H1 (cell line): Measurements from ENCODE around the gene OASL. TPM values are rescaled to one million over a fixed set of nuclear protein-coding genes. Genes with fewer than 3 reads are reported as not detected.

Experiments
- CTCF ChIA-PET: fragments of 300-600 bp; sonication (Branson Sonifier 250); formaldehyde crosslinking; loops from one replicate; lab custom pipeline; 2021; ENCODE audit not compliant: partially characterized antibody; lab: Charles Lee
- POLR2A ChIA-PET: fragments of 300-600 bp; sonication (Branson Sonifier 250); formaldehyde crosslinking; loops from one replicate; lab custom pipeline; 2021; ENCODE audit warnings: inconsistent platforms; ENCODE audit not compliant: partially characterized antibody; lab: Charles Lee
- DNase-seq, 2 experiments: peaks; one replicate each; pipeline versions ENCODE4 v3.0.0 to v3.0.0-alpha.2; 2010 to 2022; ENCODE audit warnings: low spot score in 2 of 2, low read depth in 1 of 2, mixed read lengths in 1 of 2
- FAIRE-seq: peaks from 2 replicates; lab custom pipeline; 2011; peaks lifted over from hg19 to GRCh38; lab: Jason Lieb, UNC
- H2AFZ ChIP-seq: 2 replicates; pipeline ENCODE4 v1.8.1; 2012; ENCODE audit warnings: low read length, inconsistent platforms
- H2AK5ac ChIP-seq: 2 replicates; pipeline ENCODE4 v1.6.1; 2013; ENCODE audit warnings: low read depth, low read length
- H2BK120ac ChIP-seq: replicated peaks from 2 replicates; pipeline ENCODE3; 2013; ENCODE audit warnings: low read depth, low read length, inconsistent platforms
- H2BK12ac ChIP-seq: 2 replicates; pipeline ENCODE4 v1.6.1; 2013; ENCODE audit warnings: low read depth, low read length
- H2BK15ac ChIP-seq: 2 replicates; pipeline ENCODE4 v1.6.1; 2013; ENCODE audit warnings: low read length
- H2BK20ac ChIP-seq: 2 replicates; pipeline ENCODE4 v1.6.1; 2013; ENCODE audit warnings: low read length
- H2BK5ac ChIP-seq: 2 replicates; pipeline ENCODE4 v1.6.1; 2013; ENCODE audit warnings: low read depth, low read length
- H3K14ac ChIP-seq: 2 replicates; pipeline ENCODE4 v1.6.1; 2013; ENCODE audit warnings: inconsistent platforms; ENCODE audit not compliant: insufficient read length
- H3K18ac ChIP-seq: 2 replicates; pipeline ENCODE4 v1.6.1; 2013; ENCODE audit warnings: low read length; ENCODE audit errors: extremely low read depth
- H3K23ac ChIP-seq: 2 replicates; pipeline ENCODE4 v1.6.1; 2013; ENCODE audit warnings: inconsistent platforms; ENCODE audit not compliant: insufficient read length
- H3K23me2 ChIP-seq: 2 replicates; pipeline ENCODE4 v1.6.1; 2013; ENCODE audit warnings: low read depth, low read length
- H3K27ac ChIP-seq: 2 replicates; pipeline ENCODE4 v1.6.1; 2011; ENCODE audit warnings: low read depth, low read length, inconsistent platforms
- H3K27me3 ChIP-seq, 4 experiments: replicated peaks in 1 of 4; 1 replicate in 1 of 4; 2 replicates in 3 of 4; pipeline versions ENCODE4 v1.6.1 to v1.8.1; 2011 to 2013; ENCODE audit warnings: low read length in 3 of 4, mild to moderate bottlenecking in 3 of 4, inconsistent platforms in 2 of 4, mixed read lengths in 2 of 4, moderate library complexity in 1 of 4; ENCODE audit not compliant: control insufficient read depth in 3 of 4, insufficient read depth in 3 of 4; ENCODE audit errors: extremely low read depth in 1 of 4
- H3K36me3 ChIP-seq, 4 experiments: 2 replicates each; pipeline versions ENCODE4 v1.6.1 to v1.8.1; 2011 to 2013; ENCODE audit warnings: mild to moderate bottlenecking in 4 of 4, low read length in 3 of 4, moderate library complexity in 2 of 4, control low read depth in 1 of 4, inconsistent platforms in 1 of 4; ENCODE audit not compliant: insufficient read depth in 4 of 4, control insufficient read depth in 2 of 4
- H3K4ac ChIP-seq: replicated peaks from 2 replicates; pipeline ENCODE3; 2013; ENCODE audit warnings: low read length, low read depth, mixed read lengths, inconsistent platforms; ENCODE audit not compliant: insufficient read length
- H3K4me1 ChIP-seq, 4 experiments: replicated peaks in 1 of 4; 1 replicate in 1 of 4; 2 replicates in 3 of 4; pipeline versions ENCODE4 v1.6.1 to v1.8.1; 2011 to 2013; ENCODE audit warnings: low read length in 3 of 4, inconsistent platforms in 2 of 4, mixed read lengths in 1 of 4; ENCODE audit not compliant: insufficient read depth in 4 of 4, control insufficient read depth in 3 of 4
- H3K4me2 ChIP-seq, 2 experiments: 2 replicates each; pipeline versions ENCODE4 v1.6.1 to v1.8.1; 2011 to 2013; ENCODE audit warnings: low read depth in 2 of 2, low read length in 2 of 2, control low read depth in 1 of 2, inconsistent platforms in 1 of 2, mild to moderate bottlenecking in 1 of 2; ENCODE audit not compliant: insufficient read depth in 1 of 2
- H3K4me3 ChIP-seq, 4 experiments: fragments of 200-600, 300-600 bp in 1 of 4; sonication (generic), shearing (Covaris generic), sonication (Bioruptor Twin) in 1 of 4; 2 replicates each; pipeline versions ENCODE4 v1.5.1 to v1.8.1; 2011 to 2016; ENCODE audit warnings: low read length in 4 of 4, low read depth in 3 of 4, control low read depth in 2 of 4, inconsistent platforms in 2 of 4, mild to moderate bottlenecking in 2 of 4, mixed read lengths in 1 of 4, moderate library complexity in 1 of 4; ENCODE audit not compliant: insufficient read depth in 2 of 4; ENCODE audit errors: extremely low read depth in 1 of 4
- H3K56ac ChIP-seq: replicated peaks from 2 replicates; pipeline ENCODE3; 2013; ENCODE audit warnings: low read depth, mild to moderate bottlenecking, mixed read lengths, low read length, inconsistent platforms; ENCODE audit not compliant: insufficient read length
- H3K79me1 ChIP-seq: 2 replicates; pipeline ENCODE4 v1.6.1; 2013; ENCODE audit warnings: low read depth, low read length, control low read depth
- H3K79me2 ChIP-seq, 2 experiments: 2 replicates each; pipeline versions ENCODE4 v1.6.1 to v1.8.1; 2012 to 2013; ENCODE audit warnings: low read length in 2 of 2, mild to moderate bottlenecking in 2 of 2, inconsistent platforms in 1 of 2; ENCODE audit not compliant: insufficient read depth in 2 of 2, control insufficient read depth in 1 of 2
- H3K9ac ChIP-seq, 4 experiments: replicated peaks in 1 of 4; 1 replicate in 1 of 4; 2 replicates in 3 of 4; pipeline versions ENCODE4 v1.6.1 to v1.8.1; 2011 to 2013; ENCODE audit warnings: low read depth in 3 of 4, low read length in 3 of 4, control low read depth in 2 of 4, mild to moderate bottlenecking in 2 of 4, moderate library complexity in 2 of 4, inconsistent platforms in 1 of 4; ENCODE audit errors: extremely low read depth in 1 of 4
- H3K9me3 ChIP-seq, 2 experiments: 2 replicates each; pipeline versions ENCODE4 v1.6.1 to v1.8.1; 2012 to 2013; ENCODE audit warnings: mild to moderate bottlenecking in 2 of 2, moderate library complexity in 2 of 2, control low read depth in 1 of 2, inconsistent platforms in 1 of 2, low read depth in 1 of 2, low read length in 1 of 2, mixed read lengths in 1 of 2; ENCODE audit not compliant: insufficient read depth in 2 of 2
- H4K20me1 ChIP-seq, 2 experiments: replicated peaks in 1 of 2; 2 replicates each; pipeline versions ENCODE3 to v1.8.1; 2011 to 2013; ENCODE audit warnings: inconsistent platforms in 2 of 2, low read length in 2 of 2, mild to moderate bottlenecking in 1 of 2; ENCODE audit not compliant: insufficient read depth in 2 of 2, control insufficient read depth in 1 of 2
- H4K5ac ChIP-seq: 2 replicates; pipeline ENCODE4 v1.6.1; 2013; ENCODE audit warnings: low read length, low read depth, mixed read lengths, inconsistent platforms; ENCODE audit not compliant: insufficient read length
- H4K8ac ChIP-seq: 2 replicates; pipeline ENCODE4 v1.8.0; 2013; ENCODE audit warnings: mild to moderate bottlenecking, moderate library complexity, low read length, inconsistent platforms; ENCODE audit not compliant: insufficient read depth; ENCODE audit errors: extremely low read depth
- H4K91ac ChIP-seq: replicated peaks from 2 replicates; pipeline ENCODE3; 2013; ENCODE audit warnings: low read length, mixed read lengths, inconsistent platforms; ENCODE audit not compliant: insufficient read length
- BACH1 ChIP-seq: IDR thresholded peaks from 2 replicates; pipeline ENCODE4 v1.6.1; 2012; ENCODE audit warnings: low read length, improper control_type of control experiment
- CBX8 ChIP-seq: fragments of 300-800, 300-1000 bp; sonication (generic); IDR thresholded peaks from 2 replicates; pipeline ENCODE4 v1.7.1; 2016; ENCODE audit warnings: low read depth, low read length, borderline replicate concordance
- CEBPB ChIP-seq: IDR thresholded peaks from 2 replicates; pipeline ENCODE4 v1.6.1; 2012; ENCODE audit warnings: low read depth, low read length
- CTBP2 ChIP-seq: IDR thresholded peaks from 2 replicates; pipeline ENCODE4 v1.7.0; 2011; ENCODE audit warnings: borderline replicate concordance, mild to moderate bottlenecking, moderate library complexity, mixed read lengths, low read length; ENCODE audit not compliant: insufficient read depth, insufficient read length
- FOSL1 ChIP-seq: IDR thresholded peaks from 2 replicates; pipeline ENCODE4 v1.6.1; 2011; ENCODE audit warnings: mild to moderate bottlenecking, low read depth, low read length, moderate library complexity; ENCODE audit not compliant: insufficient read depth
- HDAC2 ChIP-seq, 2 experiments: fragments of 300-600 bp in 1 of 2; sonication (generic) in 1 of 2; IDR thresholded peaks; 2 replicates each; pipeline ENCODE4 v1.6.1; 2011 to 2012; ENCODE audit warnings: low read depth in 2 of 2, low read length in 2 of 2, mild to moderate bottlenecking in 2 of 2, moderate library complexity in 2 of 2, borderline replicate concordance in 1 of 2, inconsistent platforms in 1 of 2
- JUND ChIP-seq: IDR thresholded peaks from 2 replicates; pipeline ENCODE4 v1.6.1; 2011; ENCODE audit warnings: mild to moderate bottlenecking, improper control_type of control experiment, low read length
- KDM1A ChIP-seq: fragments of 200-600, 300-600 bp; sonication (generic); IDR thresholded peaks from 2 replicates; pipeline ENCODE4 v1.7.1; 2016; ENCODE audit warnings: mild to moderate bottlenecking, low read length, borderline replicate concordance
- NRF1 ChIP-seq: IDR thresholded peaks from 2 replicates; pipeline ENCODE4 v1.6.1; 2011; ENCODE audit warnings: mild to moderate bottlenecking, low read depth, low read length, improper control_type of control experiment
- RFX5 ChIP-seq: IDR thresholded peaks from 2 replicates; pipeline ENCODE4 v1.6.1; 2011; ENCODE audit warnings: low read depth, low read length, improper control_type of control experiment, borderline replicate concordance
- RXRA ChIP-seq: IDR thresholded peaks from 2 replicates; pipeline ENCODE4 v1.6.1; 2011; ENCODE audit warnings: low read depth, mild to moderate bottlenecking, low read length, moderate library complexity; ENCODE audit not compliant: insufficient read depth
- SIX5 ChIP-seq: IDR thresholded peaks from 2 replicates; pipeline ENCODE4 v1.6.1; 2011; ENCODE audit warnings: mild to moderate bottlenecking, low read depth, low read length
- SP2 ChIP-seq: IDR thresholded peaks from 2 replicates; pipeline ENCODE4 v1.6.1; 2012; ENCODE audit warnings: mild to moderate bottlenecking, low read length, inconsistent platforms
- TAF7 ChIP-seq: optimal IDR thresholded peaks from 2 replicates; pipeline ENCODE3; 2011; ENCODE audit warnings: low read depth, mild to moderate bottlenecking, inconsistent platforms, low read length, moderate library complexity, borderline replicate concordance
- TEAD4 ChIP-seq: IDR thresholded peaks from 2 replicates; pipeline ENCODE4 v1.6.1; 2012; ENCODE audit warnings: low read depth, low read length, inconsistent platforms, mixed read lengths
- whole genome bisulfite sequencing, 2 experiments: shearing (Covaris generic) in 1 of 2; methylation state at CpG; one replicate each; pipeline versions ENCODE4 v1.1.6 to v1.1.7; 2013 to 2015; ENCODE audit warnings: low lambda C conversion rate in 2 of 2, mixed read lengths in 2 of 2, inconsistent platforms in 1 of 2, low coverage in 1 of 2, missing lambda C conversion rate in 1 of 2; ENCODE audit not compliant: insufficient replicate concordance in 2 of 2, insufficient coverage in 1 of 2, insufficient read length in 1 of 2; ENCODE audit errors: extremely low coverage in 1 of 2, missing lambda C conversion rate in 1 of 2; 5-methylcytosine and 5-hydroxymethylcytosine counted together
- polyA plus RNA-seq, 7 experiments: library from polyadenylated mRNA; depleted of rRNA in 3 of 7; stranded (reverse) in 5 of 7; unstranded in 2 of 7; fragments of >200 nt in 5 of 7; fragments of 200-250 nt in 2 of 7; gene quantifications; 1 replicate in 5 of 7; 2 replicates in 1 of 7; 4 replicates in 1 of 7; pipeline versions ENCODE4 v1.2.1 to v1.2.3, GENCODE V29; 2011 to 2013; ENCODE audit warnings: missing spikeins in 2 of 7, mixed read lengths in 2 of 7
- total RNA-seq: library from RNA; stranded (reverse); fragmentation: NEBNext Ultra II Directional; extraction: Animal tissue kit (Norgen Biotek cat#: 25700); gene quantifications from 2 replicates; pipeline ENCODE4 v1.2.1, GENCODE V29; 2021

Gene OASL
- total and polyA plus RNA-seq, 2 of the 8 experiments (the other 6 are each of a cell fraction or from before 2014, with no cell fraction given), result not detected

GRCh38 chr12:121088195-121088585 lies 49.1 kb upstream of the OASL start:
- Histone ChIP-seq H4K91ac (no peak overlapping the region), H3K4me1 (peaks cover 0 to 4% (median 0%) of the 10 kb centered on the region in 4 experiments; a peak in 1 of 7 replicates), H2AFZ (no peak overlapping the region), H2AK5ac (no peak overlapping the region), H3K27me3 (no peaks in the 10 kb centered on the region), H3K14ac (no peak overlapping the region), H3K36me3 (no peaks in the 10 kb centered on the region), H2BK5ac (no peak overlapping the region), H4K5ac (no peak overlapping the region), H3K18ac (no peak overlapping the region), H3K9me3 (no peaks in the 10 kb centered on the region; a peak in 1 of 4 replicates), H3K4me3 (no peak overlapping the region), H3K56ac (no peak overlapping the region), H2BK120ac (no peak overlapping the region), H2BK12ac (no peak overlapping the region), H3K4ac (no peak overlapping the region), H2BK20ac (no peak overlapping the region), H3K23ac (no peak overlapping the region), H3K4me2 (no peak overlapping the region), H3K9ac (no peak overlapping the region), H4K8ac (no peak overlapping the region), H3K27ac (no peak overlapping the region), H4K20me1 (no peaks in the 10 kb centered on the region), H3K23me2 (no peaks in the 10 kb centered on the region), H3K79me2 (no peaks in the 10 kb centered on the region), H3K79me1 (no peaks in the 10 kb centered on the region), H2BK15ac (no peak overlapping the region)
- CTCF ChIA-PET, result interaction anchor here (0.6 to 2.6 kb wide), 5 partner anchors 10 to 59 kb away, joined by 3 to 23 read pairs (median 3); no protein-coding TSS in a partner anchor
- DNase-seq, result peak in 1 of 2 experiments; percentile 8
- 97% methylated on average over 6 of the region's 6 CpGs; no CpG with 5 or more reads in 1 of the 2 experiments for WGBS, 2 experiments
- POLR2A ChIA-PET, result interaction anchor here (0.5 kb wide), 1 partner anchor 112 kb away, joined by 3 read pairs; no protein-coding TSS in a partner anchor
- no peak for FAIRE-seq
- no peak for TF ChIP-seq CBX8
- TF ChIP-seq SP2, result no peak
- no peak for TF ChIP-seq CEBPB
- TF ChIP-seq JUND, result no peak
- no peak for TF ChIP-seq BACH1
- TF ChIP-seq HDAC2 (IDR thresholded peaks at IDR 0.05; ENCODE audit: borderline replicate concordance in 1 of 2, low read depth in 2 of 2, low read length in 2 of 2), result no peak
- no peak for TF ChIP-seq SIX5
- no peak for TF ChIP-seq TEAD4
- TF ChIP-seq KDM1A, result no peak
- TF ChIP-seq NRF1, result no peak
- no peak for TF ChIP-seq TAF7
- no peak for TF ChIP-seq CTBP2
- TF ChIP-seq RXRA, result no peak
- TF ChIP-seq FOSL1, result no peak
- TF ChIP-seq RFX5, result no peak
